Measurements from ENCODE around the gene HAND1.
A peak's percentile ranks its signal among the peaks of the same experiment; 100 is the strongest.

Gene HAND1

DNA sequence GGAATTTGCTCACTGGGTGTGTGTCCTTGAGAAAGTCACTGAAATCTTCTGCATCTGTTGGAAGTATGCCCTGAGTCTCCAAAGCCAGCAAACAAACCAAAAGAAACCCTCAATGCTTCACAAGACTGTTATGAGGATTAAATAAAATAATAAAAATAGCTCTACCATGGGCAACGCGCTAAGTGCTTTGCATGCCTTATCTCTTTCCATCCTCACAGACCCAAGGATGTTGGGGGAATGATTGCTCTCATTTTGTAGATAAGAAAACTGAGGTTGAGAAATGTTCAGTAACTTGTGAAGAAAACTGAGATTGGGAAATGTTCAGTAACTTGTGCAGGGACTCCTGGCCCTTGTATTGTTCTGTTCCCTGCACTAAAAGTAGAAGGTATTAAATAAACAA is 7.9 kb downstream of the HAND1 start:
- DNase-seq (ENCODE audit: low read depth): no peak
- H3K4me3 ChIP-seq (ENCODE audit: low read depth, low read length): no peak overlapping the region
- no peak for TF ChIP-seq CTCF (IDR thresholded peaks at IDR 0.05; ENCODE audit: insufficient read depth, low read depth, low read length, missing control alignments)

DNA sequence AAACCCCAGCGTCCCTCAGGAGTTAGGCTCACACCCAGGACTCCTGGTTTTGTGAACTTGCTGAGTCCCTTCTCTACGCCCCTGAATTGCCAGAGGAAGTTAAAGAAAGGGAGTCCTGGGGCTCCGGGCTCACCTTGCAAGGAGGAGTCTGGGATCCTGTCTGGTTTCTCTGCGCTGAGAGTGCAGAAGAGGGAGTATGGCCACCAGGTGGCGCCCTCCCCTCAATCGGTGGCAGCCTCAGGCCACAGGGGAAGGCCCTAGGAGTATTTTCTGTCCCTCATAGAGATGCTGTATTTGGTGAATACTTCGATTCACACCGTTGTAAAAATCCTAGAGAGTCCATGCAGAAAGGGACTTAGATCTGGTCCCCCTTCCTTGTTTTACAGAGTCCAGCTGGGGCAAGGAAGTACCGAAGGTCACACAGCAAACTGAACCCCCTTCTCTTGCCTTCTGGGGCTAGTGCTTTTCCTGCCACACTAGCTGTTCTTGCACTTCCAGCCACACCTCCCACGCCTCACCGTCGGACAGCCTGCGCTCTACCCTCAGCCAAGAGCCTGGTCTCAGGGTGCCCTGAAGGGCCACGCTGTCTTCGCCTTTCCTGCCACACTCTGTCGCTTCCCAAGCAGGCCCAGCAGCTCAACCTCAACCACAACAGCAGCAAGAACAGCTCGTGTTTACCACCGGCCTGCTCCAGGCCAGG is 10.2 kb downstream of the HAND1 start:
- peak; percentile 92 for TF ChIP-seq CTCF (IDR thresholded peaks at IDR 0.05; ENCODE audit: insufficient read depth, low read depth, low read length, missing control alignments)
- DNase-seq (ENCODE audit: low read depth): peak; percentile 87
- H3K4me3 ChIP-seq (ENCODE audit: low read depth, low read length): no peak overlapping the region

GRCh38 chr5:154466671-154467070 is 11.4 kb downstream of the HAND1 start:
- no peak for DNase-seq (ENCODE audit: low read depth)
- no peak for TF ChIP-seq CTCF (IDR thresholded peaks at IDR 0.05; ENCODE audit: insufficient read depth, low read depth, low read length, missing control alignments)
- no peak overlapping the region for H3K4me3 ChIP-seq (ENCODE audit: low read depth, low read length)

GRCh38 chr5:154466147-154466546 is 11.9 kb downstream of the HAND1 start:
- H3K4me3 ChIP-seq (ENCODE audit: low read depth, low read length): no peak overlapping the region
- DNase-seq (ENCODE audit: low read depth): no peak
- no peak for TF ChIP-seq CTCF (IDR thresholded peaks at IDR 0.05; ENCODE audit: insufficient read depth, low read depth, low read length, missing control alignments)

- TF ChIP-seq CTCF (IDR thresholded peaks at IDR 0.05; ENCODE audit: insufficient read depth, low read depth, low read length, missing control alignments): no peak
- no peak for DNase-seq (ENCODE audit: low read depth)
- no peak overlapping the region for H3K4me3 ChIP-seq (ENCODE audit: low read depth, low read length)
Measured at GRCh38 chr5:154465169-154465568, 12.9 kb downstream of the HAND1 start.

DNA sequence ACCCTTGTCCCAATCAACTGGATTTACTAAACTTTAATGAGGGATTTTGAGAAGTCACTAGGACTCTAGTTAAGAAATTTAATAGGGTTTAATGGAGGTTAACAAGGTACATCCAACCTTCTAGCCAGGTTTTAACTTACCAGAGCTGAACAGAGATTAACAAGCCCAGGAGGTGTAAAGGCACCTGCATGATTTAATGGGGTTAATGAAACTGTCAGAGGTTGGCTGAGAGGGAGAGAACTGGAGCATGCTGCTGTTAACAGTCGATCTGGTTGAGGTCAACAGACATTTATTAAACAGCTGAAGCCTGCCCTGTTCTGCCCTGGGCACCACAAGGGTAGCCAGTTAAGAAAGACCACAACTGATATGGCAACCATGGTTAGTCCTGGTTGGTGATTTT is 13.6 kb downstream of the HAND1 start:
- DNase-seq (ENCODE audit: low read depth): no peak
- no peak for TF ChIP-seq CTCF (IDR thresholded peaks at IDR 0.05; ENCODE audit: insufficient read depth, low read depth, low read length, missing control alignments)
- no peak overlapping the region for H3K4me3 ChIP-seq (ENCODE audit: low read depth, low read length)

- H3K4me3 ChIP-seq (ENCODE audit: low read depth, low read length): no peak overlapping the region
- no peak for DNase-seq (ENCODE audit: low read depth)
- no peak for TF ChIP-seq CTCF (IDR thresholded peaks at IDR 0.05; ENCODE audit: insufficient read depth, low read depth, low read length, missing control alignments)
Measured at GRCh38 chr5:154461531-154461930, 16.5 kb downstream of the HAND1 start.

Measured in GM12865 (cell line).